GM19395 (cell line): ENCODE data around the gene ERC1.
"Not testable (repeated sequence)": the region's sequence is repeated elsewhere in the genome, so short reads cannot be mapped to it uniquely, and the experiment has no call there.

Source experiments
- ATAC-seq: cut with Tn5 transposase; IDR thresholded peaks from one replicate; pipeline ENCODE4 v1.9.1; 2021; ENCODE audit warnings: mild to moderate bottlenecking, moderate library complexity; ENCODE audit not compliant: unreplicated experiment

ERC1 gene

DNA sequence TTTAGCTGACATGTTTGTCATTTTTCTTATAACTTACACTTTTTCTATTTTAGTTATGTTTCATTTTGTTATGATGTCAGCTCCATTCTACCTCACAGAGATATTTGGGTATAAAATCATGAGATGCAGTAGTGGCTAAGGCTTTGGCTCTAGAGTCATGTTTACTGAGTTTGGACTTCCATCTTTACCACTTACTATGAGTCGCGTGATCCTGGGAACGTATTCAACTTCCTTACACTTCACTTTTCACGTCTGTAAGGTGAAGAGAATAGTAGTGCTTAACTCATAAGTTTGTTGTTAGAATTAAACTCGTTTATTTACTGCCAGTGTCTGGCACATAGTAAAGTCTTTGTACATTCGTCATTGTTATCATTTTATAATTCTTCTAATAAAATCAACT, 126.3 kb downstream of the ERC1 start:
- no peak for ATAC-seq

DNA sequence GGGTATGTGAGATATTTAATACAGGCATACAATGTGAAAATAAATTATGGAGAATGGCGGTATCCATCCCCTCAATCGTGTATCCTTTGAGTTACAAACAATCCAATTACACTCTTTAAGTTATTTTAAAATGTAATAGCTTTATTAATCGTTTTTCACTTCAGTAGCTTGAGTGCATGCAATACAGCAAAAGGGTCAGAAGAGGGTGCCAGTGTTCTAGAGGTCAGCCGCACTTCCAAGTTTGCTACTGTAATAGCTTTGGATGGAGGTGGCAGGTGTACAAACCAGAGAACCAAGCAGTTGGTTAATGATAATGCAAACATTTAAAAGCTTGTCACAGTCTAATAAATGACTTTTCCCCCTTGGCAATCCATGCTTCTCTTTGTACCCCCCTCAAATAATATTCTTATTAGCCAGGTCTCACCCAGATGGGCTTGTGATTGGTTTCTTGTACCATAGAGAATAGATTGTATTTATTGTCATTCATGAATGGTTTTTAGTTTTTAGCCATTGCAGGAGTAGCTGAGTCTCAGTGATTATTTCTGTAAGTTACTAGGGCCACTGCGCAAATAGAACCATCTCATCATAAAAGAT, 127.0 kb downstream of the ERC1 start:
- ATAC-seq: no peak

GRCh38 chr12:1122786-1123185, 131.8 kb downstream of the ERC1 start:
- no peak for ATAC-seq

DNA sequence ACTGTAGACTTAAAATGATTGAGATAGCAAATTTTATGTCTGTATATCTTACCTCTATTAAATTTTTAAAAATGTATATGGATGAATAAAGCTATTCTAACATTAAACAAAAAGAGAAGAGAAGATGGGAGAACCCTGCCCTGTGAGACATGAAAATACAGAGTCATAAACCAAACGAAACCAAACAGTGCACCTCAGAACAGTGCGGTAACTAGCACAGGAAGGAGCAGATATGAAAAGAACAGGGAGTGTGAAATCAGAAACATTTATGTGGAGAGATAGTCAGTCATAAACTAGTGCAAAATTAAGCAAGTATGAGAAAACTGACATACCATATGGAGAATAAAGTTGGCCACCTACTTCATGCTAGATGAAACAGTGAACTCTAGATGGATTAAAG, 135.1 kb downstream of the ERC1 start:
- no peak for ATAC-seq

DNA sequence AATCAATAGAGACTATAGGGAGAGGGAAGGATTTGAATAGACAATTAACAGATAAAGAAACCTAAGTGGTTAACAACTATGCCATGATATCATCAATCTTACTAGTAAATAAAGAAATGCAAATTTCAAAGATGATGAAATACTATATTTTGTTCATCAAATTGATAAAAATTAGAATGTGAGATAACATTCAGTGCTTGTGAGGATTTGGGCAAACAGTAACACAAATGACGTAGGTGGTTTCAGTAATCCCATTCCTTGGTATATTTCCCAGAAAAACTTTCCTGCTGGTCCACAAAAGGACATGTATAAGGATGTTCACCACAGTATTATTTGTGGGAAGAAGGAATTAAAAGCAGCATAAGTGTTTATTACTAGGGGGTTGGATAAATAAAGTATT, 136.0 kb downstream of the ERC1 start:
- ATAC-seq: no peak

DNA sequence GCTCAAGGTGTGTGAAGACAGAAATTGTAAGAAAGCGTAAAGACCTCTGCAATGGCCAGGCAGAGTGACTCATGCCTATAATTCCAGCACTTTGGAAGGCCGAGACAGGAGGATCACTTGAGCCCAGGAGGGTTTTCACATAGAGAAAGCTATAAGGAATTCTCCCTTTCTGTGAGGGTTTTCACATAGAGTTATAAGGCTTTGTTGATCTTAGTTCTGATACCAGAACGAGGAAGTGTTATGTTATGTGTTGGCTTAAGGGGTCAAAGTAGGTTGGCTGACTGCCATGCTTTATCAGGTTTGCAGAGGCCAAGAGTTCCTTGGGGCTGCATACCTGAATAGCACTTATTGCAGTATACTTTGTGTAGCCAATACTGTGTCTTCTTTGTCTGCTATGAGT, 139.1 kb downstream of the ERC1 start:
- no peak for ATAC-seq

GRCh38 chr12:1130571-1130970, 139.5 kb downstream of the ERC1 start:
- ATAC-seq: no peak

- no peak for ATAC-seq
Observed at GRCh38 chr12:1131811-1132224, 140.8 kb downstream of the ERC1 start.

- no peak for ATAC-seq
Observed at GRCh38 chr12:1132311-1132710, 141.3 kb downstream of the ERC1 start.

DNA sequence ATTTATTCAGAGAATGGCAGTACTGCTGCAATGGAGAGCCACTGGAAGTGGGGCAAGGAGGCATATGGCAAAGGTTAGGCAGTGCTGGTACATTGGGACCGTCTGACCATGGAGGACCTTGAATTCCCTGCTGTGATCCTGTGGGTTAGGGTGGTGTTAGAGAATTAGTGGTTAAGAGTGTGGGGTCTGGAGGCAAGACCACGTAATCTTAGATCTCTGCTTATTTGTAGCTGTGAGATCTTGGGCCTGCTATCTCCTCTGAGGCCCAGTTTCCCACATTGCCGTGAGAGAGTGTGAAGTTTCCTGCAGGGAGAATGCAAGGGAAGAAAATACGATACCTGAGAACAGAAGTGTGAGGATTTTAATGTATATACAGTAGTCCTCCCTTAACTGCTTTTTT, 147.7 kb downstream of the ERC1 start:
- no peak for ATAC-seq

DNA sequence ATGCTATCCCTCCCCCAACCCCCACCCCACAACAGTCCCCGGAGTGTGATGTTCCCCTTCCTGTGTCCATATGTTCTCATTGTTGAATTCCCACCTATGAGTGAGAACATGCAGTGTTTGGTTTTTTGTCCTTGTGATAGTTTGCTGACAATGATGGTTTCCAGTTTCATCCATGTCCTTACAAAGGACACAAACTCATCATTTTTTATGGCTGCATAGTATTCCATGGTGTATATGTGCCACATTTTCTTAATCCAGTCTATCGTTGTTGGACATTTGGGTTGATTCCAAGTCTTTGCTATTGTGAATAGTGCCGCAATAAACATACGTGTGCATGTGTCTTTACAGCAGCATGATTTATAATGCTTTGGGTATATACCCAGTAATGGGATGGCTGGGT, 155.7 kb downstream of the ERC1 start:
- ATAC-seq: not testable (repeated sequence)

DNA sequence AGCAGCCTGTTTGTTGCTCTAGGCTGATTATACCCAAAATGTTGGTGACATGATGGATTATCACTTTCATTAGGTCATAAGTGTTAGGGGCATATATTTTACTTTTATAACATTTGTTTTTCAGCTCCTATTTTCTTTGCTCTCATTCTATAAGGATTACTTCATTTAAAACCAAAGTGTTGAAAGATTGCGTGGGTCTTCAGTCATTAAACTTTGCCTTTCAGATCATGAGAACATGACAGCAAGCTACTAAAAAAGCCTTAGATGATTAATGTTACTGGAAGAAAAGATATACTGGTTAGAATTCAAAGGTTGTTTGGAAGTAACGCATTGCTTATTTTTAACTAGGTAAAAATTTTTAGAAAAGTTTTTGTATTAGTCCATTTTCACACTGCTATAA, 156.8 kb downstream of the ERC1 start:
- ATAC-seq: no peak

- ATAC-seq: no peak
Observed at GRCh38 chr12:1157046-1157445, 166.0 kb downstream of the ERC1 start.

GRCh38 chr12:1161197-1161596, 170.2 kb downstream of the ERC1 start:
- no peak for ATAC-seq

DNA sequence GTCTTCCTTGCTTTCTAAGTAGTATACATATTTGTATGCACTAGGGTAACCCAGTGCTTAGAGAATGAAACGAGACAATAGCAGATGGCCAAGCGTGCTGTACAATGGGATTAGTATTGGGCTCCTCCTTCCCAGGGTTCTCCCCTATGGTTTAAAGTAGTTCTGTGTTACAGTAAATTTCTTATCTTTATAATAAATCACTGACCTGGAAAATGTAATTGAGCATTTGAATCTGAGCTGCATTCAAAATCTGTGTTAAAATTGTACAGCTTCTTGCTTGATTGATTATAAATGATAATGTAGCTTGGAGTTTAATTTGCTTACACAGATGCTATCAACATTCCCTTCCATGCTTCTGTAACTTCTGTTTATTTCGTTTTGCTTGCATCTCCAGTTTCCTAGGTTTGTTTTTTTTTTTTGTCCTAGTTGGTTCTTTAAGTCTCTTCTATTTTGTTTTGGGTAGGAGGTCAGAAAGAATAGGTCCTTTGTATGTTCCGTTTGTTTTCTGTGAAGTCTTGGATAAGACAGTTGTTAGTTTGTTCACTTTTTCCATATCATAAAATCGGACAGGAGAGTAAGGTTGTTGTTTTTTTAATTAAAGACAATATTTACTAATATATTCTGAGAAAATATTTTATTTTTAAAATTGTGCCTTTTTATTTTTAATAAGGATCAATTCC, 171.2 kb downstream of the ERC1 start:
- no peak for ATAC-seq

- no peak for ATAC-seq
Observed at GRCh38 chr12:1167784-1168183, 176.8 kb downstream of the ERC1 start.

GRCh38 chr12:1170411-1170810, 179.4 kb downstream of the ERC1 start:
- ATAC-seq: no peak

DNA sequence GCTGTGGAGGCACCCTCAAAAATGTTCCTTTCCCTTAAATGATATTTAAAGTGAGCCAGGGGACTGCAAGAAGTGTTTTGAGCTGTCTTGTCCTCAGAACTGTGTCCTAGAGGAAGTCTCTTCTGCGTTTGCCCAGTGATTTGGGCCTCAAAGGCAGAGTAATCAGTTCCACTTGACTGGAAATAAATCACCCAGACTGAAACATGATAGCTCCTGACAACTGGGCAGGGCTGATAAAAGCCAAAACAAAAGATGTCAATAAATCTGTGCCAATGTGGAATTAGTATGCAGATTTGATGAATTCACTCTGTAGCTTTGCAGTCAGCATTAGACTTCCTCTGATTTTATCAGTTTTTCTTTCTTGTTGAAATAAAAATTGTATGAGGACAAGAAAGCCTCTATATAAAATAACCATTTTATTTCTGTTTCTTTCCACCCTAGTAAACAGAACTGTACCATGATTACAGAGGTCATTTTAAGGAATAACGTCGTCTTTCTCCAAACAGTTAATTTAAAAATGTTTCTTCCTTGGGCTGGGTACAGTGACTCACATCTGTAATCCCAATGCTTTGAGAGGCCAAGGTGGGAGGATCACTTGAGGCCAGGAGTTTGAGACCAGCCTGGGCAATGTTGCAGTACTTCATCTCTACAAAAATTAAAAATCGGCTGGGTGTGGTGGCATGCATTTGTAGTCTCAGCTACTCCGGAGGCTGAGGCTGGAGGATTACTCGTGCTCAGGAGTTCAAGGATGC, 180.8 kb downstream of the ERC1 start:
- no peak for ATAC-seq

GRCh38 chr12:1173781-1174617, 183.0 kb downstream of the ERC1 start:
- ATAC-seq: no peak

- ATAC-seq: no peak
Observed at GRCh38 chr12:1174659-1175058, 183.6 kb downstream of the ERC1 start.

DNA sequence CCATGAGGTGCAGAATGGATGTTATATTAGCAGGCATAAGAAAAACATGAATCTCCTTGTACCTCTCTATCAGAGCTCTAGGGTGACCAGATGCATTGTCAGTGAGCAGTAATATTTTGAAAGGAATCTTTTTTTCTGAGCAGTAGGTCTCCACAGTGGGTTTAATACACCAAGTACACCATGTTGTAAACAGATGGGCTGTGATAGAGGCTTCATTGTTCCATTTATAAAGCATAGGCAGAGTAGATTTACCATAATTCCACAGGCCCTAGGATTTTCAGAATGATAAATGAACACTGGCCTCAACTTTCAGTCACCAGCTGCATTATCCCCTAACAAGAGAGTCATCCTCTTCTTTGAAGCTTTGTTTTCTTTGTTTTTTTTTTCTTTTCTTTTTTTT, 185.2 kb downstream of the ERC1 start:
- no peak for ATAC-seq
